ENCODE results near the gene SLC8A2. TPM values are rescaled to one million over a fixed set of nuclear protein-coding genes. Genes with fewer than 3 reads are reported as not detected.

The SLC8A2 gene
- total RNA-seq, 2 experiments from 2014 or later: 0.13 to 0.36 TPM

- Histone ChIP-seq H3K4me3 (ENCODE audit: low read depth, low read length, poor library complexity, severe bottlenecking) (no peak overlapping the region), H3K4me2 (ENCODE audit: low read length) (no peak overlapping the region), H3K4me1 (ENCODE audit: insufficient read depth, low read length, poor library complexity, severe bottlenecking) (peaks cover 33% of the 10 kb centered on the region), H3K79me2 (ENCODE audit: insufficient read depth, low read depth, low read length) (no peaks in the 10 kb centered on the region), H3K36me3 (ENCODE audit: insufficient read depth, low read length) (no peaks in the 10 kb centered on the region), H3K9me3 (ENCODE audit: low read length) (no peaks in the 10 kb centered on the region), H3K9me2 (ENCODE audit: insufficient read depth, low read length) (no peaks in the 10 kb centered on the region), H4K20me1 (ENCODE audit: insufficient read depth, low read length) (no peaks in the 10 kb centered on the region), H3K27ac (ENCODE audit: low read depth, low read length, poor library complexity, severe bottlenecking) (no peak overlapping the region), H2AFZ (ENCODE audit: low read length) (no peak overlapping the region)
- POLR2A ChIA-PET: no interaction called here
- TF ChIP-seq CTCF (conservative IDR thresholded peaks at IDR 0.05; ENCODE audit: low read length) (no peak), EZH2phosphoT487 (IDR thresholded peaks at IDR 0.05; ENCODE audit: borderline replicate concordance, low read depth, low read length) (no peak)
- BruUV-seq (replicated peaks): no TSS peak
- CTCF ChIA-PET (ENCODE audit: unreplicated experiment): no interaction called here
- intact Hi-C loops (cut with micrococcal nuclease; ENCODE audit: unreplicated experiment): no loop called here
- DNase-seq (ENCODE audit: low spot score): no peak
Measured at GRCh38 chr19:47430041-47430802, 41.5 kb downstream of the SLC8A2 start.

GRCh38 chr19:47429140-47429793, 42.4 kb downstream of the SLC8A2 start:
- intact Hi-C loops (cut with micrococcal nuclease; ENCODE audit: unreplicated experiment): no loop called here
- H4K20me1 ChIP-seq (ENCODE audit: insufficient read depth, low read length): no peaks in the 10 kb centered on the region
- H3K9me2 ChIP-seq (ENCODE audit: insufficient read depth, low read length): no peaks in the 10 kb centered on the region
- H3K27ac ChIP-seq (ENCODE audit: low read depth, low read length, poor library complexity, severe bottlenecking): no peak overlapping the region
- TF ChIP-seq CTCF (conservative IDR thresholded peaks at IDR 0.05; ENCODE audit: low read length) (no peak), EZH2phosphoT487 (IDR thresholded peaks at IDR 0.05; ENCODE audit: borderline replicate concordance, low read depth, low read length) (no peak)
- no peak overlapping the region for H3K4me3 ChIP-seq (ENCODE audit: low read depth, low read length, poor library complexity, severe bottlenecking)
- H3K9me3 ChIP-seq (ENCODE audit: low read length): no peaks in the 10 kb centered on the region
- H2AFZ ChIP-seq (ENCODE audit: low read length): no peak overlapping the region
- H3K36me3 ChIP-seq (ENCODE audit: insufficient read depth, low read length): no peaks in the 10 kb centered on the region
- H3K4me1 ChIP-seq (ENCODE audit: insufficient read depth, low read length, poor library complexity, severe bottlenecking): peaks cover 33% of the 10 kb centered on the region
- peak overlapping the region; percentile 89; the same call in 1 of the 2 replicates for H3K4me2 ChIP-seq (ENCODE audit: low read length)
- ChIA-PET POLR2A (interaction anchor here (0.6 kb wide), 1 partner anchor 114 kb away, joined by 4 read pairs; no protein-coding TSS in a partner anchor), CTCF (ENCODE audit: unreplicated experiment) (interaction anchor here (1.1 to 1.6 kb wide), 2 partner anchors 8 to 80 kb away, joined by 4 to 9 read pairs; partner anchors contain the start of gene DHX34)
- BruUV-seq (replicated peaks): no TSS peak
- DNase-seq (ENCODE audit: low spot score): no peak
- no peaks in the 10 kb centered on the region for H3K79me2 ChIP-seq (ENCODE audit: insufficient read depth, low read depth, low read length)

Measured in OCI-LY7 (cell line).